Activated T-cell treated with anti-CD3 and anti-CD28 coated beads, Interleukin-2, amount 50 U/mL, for 72 hours (primary cell): ENCODE results near the gene C14orf180. TPM values are rescaled to one million over a fixed set of nuclear protein-coding genes. Genes with fewer than 3 reads are reported as not detected.

ENCODE experiments used
- ATAC-seq, 2 donors: fragments of 150-1000 bp; cut with Tn5 transposase; replicated peaks in 1 of 2; 2 replicates each; pipeline ENCODE4 v1.10.0; 2021; ENCODE audit warnings: moderate library complexity in 2 of 2, mild to moderate bottlenecking in 1 of 2
- DNase-seq, 2 donors: peaks; one replicate each; pipeline ENCODE4 v3.0.0; 2021 to 2022; ENCODE audit warnings: mixed read lengths in 1 of 2
- H3K27ac Mint-ChIP-seq: one replicate; pipeline ENCODE4 v1.8.0; 2022; ENCODE audit warnings: mild to moderate bottlenecking, moderate library complexity, mixed read lengths
- H3K27me3 Mint-ChIP-seq: one replicate; pipeline ENCODE4 v1.8.0; 2022; ENCODE audit warnings: low read depth, mixed read lengths
- H3K36me3 Mint-ChIP-seq, 2 donors: one replicate each; pipeline ENCODE4 v1.8.0; 2022; ENCODE audit warnings: mixed read lengths in 2 of 2, mild to moderate bottlenecking in 1 of 2; ENCODE audit not compliant: insufficient read depth in 2 of 2
- H3K4me1 Mint-ChIP-seq: one replicate; pipeline ENCODE4 v1.8.0; 2022; ENCODE audit warnings: low read depth, mixed read lengths
- H3K4me3 Mint-ChIP-seq, 2 donors: one replicate each; pipeline ENCODE4 v1.8.0; 2022; ENCODE audit warnings: mild to moderate bottlenecking in 2 of 2, mixed read lengths in 2 of 2, moderate library complexity in 2 of 2
- H3K9me3 Mint-ChIP-seq, 2 donors: one replicate each; pipeline ENCODE4 v1.8.0; 2022; ENCODE audit warnings: mixed read lengths in 2 of 2
- total RNA-seq, 2 donors: library from RNA; stranded (reverse); gene quantifications; one replicate each; pipeline ENCODE4 v1.2.3, GENCODE V29; 2022

The C14orf180 gene
- not detected for total RNA-seq

DNA sequence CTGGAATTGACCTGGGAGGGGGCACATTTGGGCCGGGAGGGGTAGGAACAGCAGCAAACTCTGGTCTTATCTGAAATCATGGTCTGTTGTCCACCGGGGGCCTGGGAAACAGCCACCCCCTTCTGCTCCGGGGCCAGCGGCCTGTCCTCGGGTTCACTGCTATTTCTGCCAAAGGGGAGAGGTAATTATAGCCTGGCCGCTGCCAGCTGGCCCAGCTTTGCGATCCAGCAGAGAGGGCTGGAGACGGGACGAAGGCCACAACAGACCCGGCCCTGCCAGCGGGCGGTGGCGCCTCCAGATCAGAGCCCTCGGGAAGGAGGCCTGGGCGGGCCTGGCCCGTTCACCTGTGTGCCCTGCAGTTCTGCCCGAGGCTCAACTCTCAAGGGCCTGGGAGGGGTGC, at the start of gene C14orf180:
Gene C14orf180, plus strand, starts transcription at position 258 of the 400 bp plus-strand sequence. CDS start 6,667 bp downstream, outside the sequence.
- no peaks in the 10 kb centered on the region for H3K36me3 Mint-ChIP-seq
- no peak for ATAC-seq
- no peak for DNase-seq
- no peaks in the 10 kb centered on the region for H3K9me3 Mint-ChIP-seq
- H3K27ac Mint-ChIP-seq, result no peak within 1 kb of the TSS
- no peaks in the 10 kb centered on the region for H3K4me1 Mint-ChIP-seq
- H3K4me3 Mint-ChIP-seq, result no peak within 1 kb of the TSS
- H3K27me3 Mint-ChIP-seq, result no peaks in the 10 kb centered on the region

DNA sequence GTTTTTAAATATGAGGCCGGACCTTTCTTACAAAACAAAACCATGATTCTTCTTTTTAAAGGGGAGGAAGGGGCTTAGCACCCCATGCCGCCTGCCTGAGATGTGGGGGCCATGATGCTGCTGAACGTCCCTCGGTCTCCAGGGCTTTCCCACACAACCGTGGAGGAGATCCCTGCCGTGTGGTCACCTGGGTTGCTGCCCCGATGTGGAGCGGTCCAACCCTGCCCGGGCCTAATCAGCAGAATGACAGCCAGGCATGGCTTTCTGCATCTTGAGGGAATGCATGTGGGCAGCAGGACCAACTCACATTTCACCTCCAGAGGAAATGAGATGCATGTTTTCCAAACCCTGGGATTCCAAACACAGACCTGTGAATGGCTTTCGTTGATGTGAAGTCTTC, 48.9 kb upstream of the C14orf180 start:
- ATAC-seq (no peak), DNase-seq (no peak)
- peaks cover 11% of the 10 kb centered on the region for H3K27me3 Mint-ChIP-seq
- H3K9me3 Mint-ChIP-seq, result peaks cover 13 to 14% of the 10 kb centered on the region in 2 donors
- H3K27ac Mint-ChIP-seq, result no peak overlapping the region
- peaks cover 3 to 11% of the 10 kb centered on the region in 2 donors for H3K36me3 Mint-ChIP-seq
- H3K4me1 Mint-ChIP-seq, result no peaks in the 10 kb centered on the region
- no peak overlapping the region for H3K4me3 Mint-ChIP-seq

- peaks cover 12 to 14% of the 10 kb centered on the region in 2 donors for H3K9me3 Mint-ChIP-seq
- H3K4me1 Mint-ChIP-seq, result no peaks in the 10 kb centered on the region
- peaks cover 11% of the 10 kb centered on the region for H3K27me3 Mint-ChIP-seq
- no peak for ATAC-seq
- no peak overlapping the region for H3K4me3 Mint-ChIP-seq
- peaks cover 0 to 11% of the 10 kb centered on the region in 2 donors for H3K36me3 Mint-ChIP-seq
- no peak for DNase-seq
- H3K27ac Mint-ChIP-seq, result no peak overlapping the region
These were observed 48.0 kb upstream of the C14orf180 start for GRCh38 chr14:104531421-104532190.

- Mint-ChIP-seq H3K4me3 (no peak overlapping the region), H3K36me3 (peaks cover 0 to 6% of the 10 kb centered on the region in 2 donors), H3K27ac (no peak overlapping the region), H3K4me1 (no peaks in the 10 kb centered on the region), H3K9me3 (peaks cover 7 to 8% of the 10 kb centered on the region in 2 donors), H3K27me3 (peaks cover 11% of the 10 kb centered on the region)
- ATAC-seq (no peak), DNase-seq (no peak)
These were observed 47.4 kb upstream of the C14orf180 start for GRCh38 chr14:104532191-104532555.

DNA sequence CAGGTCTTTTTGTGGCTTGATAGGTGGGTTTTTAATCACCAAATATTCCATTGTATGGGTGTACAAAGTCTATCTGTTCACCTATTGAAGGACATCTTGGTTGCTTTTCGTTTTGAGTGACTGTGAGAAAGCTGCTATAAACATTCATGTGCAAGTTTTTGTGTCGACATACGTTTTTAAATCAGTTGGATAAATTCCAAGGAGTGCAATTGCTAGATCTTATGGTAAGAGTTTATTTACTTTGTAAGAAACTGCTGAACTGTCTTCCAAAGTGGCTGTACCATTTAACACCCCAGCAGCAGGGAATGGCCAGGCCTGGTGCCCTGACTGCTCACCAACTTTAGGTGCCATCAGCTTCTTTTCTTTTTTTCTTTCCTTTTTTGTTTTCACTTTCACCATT, 45.5 kb upstream of the C14orf180 start:
- DNase-seq, result no peak
- ATAC-seq, result no peak
- H3K27me3 Mint-ChIP-seq, result peaks cover 11% of the 10 kb centered on the region
- no peak overlapping the region for H3K4me3 Mint-ChIP-seq
- no peak overlapping the region for H3K27ac Mint-ChIP-seq
- no peaks in the 10 kb centered on the region for H3K36me3 Mint-ChIP-seq
- no peaks in the 10 kb centered on the region for H3K4me1 Mint-ChIP-seq
- no peaks in the 10 kb centered on the region for H3K9me3 Mint-ChIP-seq

DNA sequence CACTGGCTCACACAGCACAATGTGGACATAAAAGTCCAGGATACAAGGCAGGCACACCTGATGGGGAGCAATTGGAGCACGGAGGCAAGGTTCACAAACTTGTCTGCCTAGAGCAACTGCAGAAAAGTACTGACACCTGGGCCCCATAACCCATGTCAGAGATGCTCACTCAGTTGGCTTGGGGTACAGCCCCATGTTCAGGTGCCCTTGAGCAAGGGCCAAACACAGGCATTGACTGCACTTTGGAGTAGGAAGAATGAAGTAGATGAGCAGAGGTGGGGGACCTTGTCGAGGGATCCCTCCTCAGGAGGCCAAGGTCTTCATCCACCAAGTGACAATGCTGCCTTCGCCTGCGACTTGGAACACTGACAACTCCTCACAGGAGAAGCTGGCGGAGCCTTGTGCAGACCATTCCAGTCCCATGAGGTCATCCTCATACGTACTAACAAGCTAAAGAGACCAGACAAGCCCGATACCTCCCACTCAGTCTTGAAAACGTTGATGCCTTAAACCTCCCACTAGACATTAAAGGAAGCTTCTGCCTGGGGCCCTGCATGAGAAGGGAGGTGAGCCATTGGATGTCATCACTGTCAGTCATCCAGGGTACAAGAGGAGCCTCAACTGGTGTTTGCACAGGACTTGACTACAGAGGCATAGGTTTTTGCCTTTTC, 42.5 kb upstream of the C14orf180 start:
- no peaks in the 10 kb centered on the region for H3K4me1 Mint-ChIP-seq
- DNase-seq (no peak), ATAC-seq (no peak)
- no peak overlapping the region for H3K27ac Mint-ChIP-seq
- H3K36me3 Mint-ChIP-seq, result no peaks in the 10 kb centered on the region
- no peaks in the 10 kb centered on the region for H3K9me3 Mint-ChIP-seq
- H3K4me3 Mint-ChIP-seq, result no peak overlapping the region
- H3K27me3 Mint-ChIP-seq, result peaks cover 4% of the 10 kb centered on the region

DNA sequence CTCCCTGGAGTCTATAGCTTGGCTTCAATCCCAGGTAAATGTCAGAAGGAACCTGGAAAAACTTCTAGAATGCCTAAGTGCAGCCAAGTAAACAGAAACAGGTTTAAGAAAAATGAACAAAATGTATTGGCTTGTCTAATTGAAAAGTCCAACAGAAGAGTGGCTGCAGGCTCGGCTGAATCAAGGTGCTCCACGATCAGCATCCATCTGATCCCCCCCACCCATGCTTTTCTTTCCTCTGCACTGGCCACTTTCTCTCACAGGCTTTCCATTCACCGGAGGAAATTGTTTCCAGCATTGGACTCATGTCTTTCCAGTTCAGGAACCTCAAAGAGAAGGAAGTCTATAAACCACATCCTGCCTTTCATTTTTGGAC, 42.0 kb upstream of the C14orf180 start:
- DNase-seq, result no peak
- Mint-ChIP-seq H3K27ac (no peak overlapping the region), H3K36me3 (no peaks in the 10 kb centered on the region), H3K4me3 (no peak overlapping the region), H3K9me3 (no peaks in the 10 kb centered on the region), H3K27me3 (no peaks in the 10 kb centered on the region), H3K4me1 (no peaks in the 10 kb centered on the region)
- ATAC-seq, result no peak

- DNase-seq (no peak), ATAC-seq (no peak)
- Mint-ChIP-seq H3K4me3 (no peak overlapping the region), H3K36me3 (no peaks in the 10 kb centered on the region), H3K9me3 (no peaks in the 10 kb centered on the region), H3K4me1 (no peaks in the 10 kb centered on the region), H3K27ac (no peak overlapping the region), H3K27me3 (peaks cover 6% of the 10 kb centered on the region)
These were observed 37.6 kb upstream of the C14orf180 start for GRCh38 chr14:104541905-104542465.

- no peak for DNase-seq
- peaks cover 6% of the 10 kb centered on the region for H3K27me3 Mint-ChIP-seq
- no peak for ATAC-seq
- no peaks in the 10 kb centered on the region for H3K9me3 Mint-ChIP-seq
- H3K27ac Mint-ChIP-seq, result no peak overlapping the region
- no peaks in the 10 kb centered on the region for H3K36me3 Mint-ChIP-seq
- H3K4me3 Mint-ChIP-seq, result no peak overlapping the region
- H3K4me1 Mint-ChIP-seq, result no peaks in the 10 kb centered on the region
These were observed 36.4 kb upstream of the C14orf180 start for GRCh38 chr14:104542871-104543830.

- no peak overlapping the region for H3K4me3 Mint-ChIP-seq
- no peaks in the 10 kb centered on the region for H3K9me3 Mint-ChIP-seq
- ATAC-seq, result no peak
- peaks cover 6% of the 10 kb centered on the region for H3K27me3 Mint-ChIP-seq
- no peak overlapping the region for H3K27ac Mint-ChIP-seq
- H3K36me3 Mint-ChIP-seq, result no peaks in the 10 kb centered on the region
- DNase-seq, result no peak
- H3K4me1 Mint-ChIP-seq, result no peaks in the 10 kb centered on the region
These were observed 35.1 kb upstream of the C14orf180 start for GRCh38 chr14:104544362-104544961.

DNA sequence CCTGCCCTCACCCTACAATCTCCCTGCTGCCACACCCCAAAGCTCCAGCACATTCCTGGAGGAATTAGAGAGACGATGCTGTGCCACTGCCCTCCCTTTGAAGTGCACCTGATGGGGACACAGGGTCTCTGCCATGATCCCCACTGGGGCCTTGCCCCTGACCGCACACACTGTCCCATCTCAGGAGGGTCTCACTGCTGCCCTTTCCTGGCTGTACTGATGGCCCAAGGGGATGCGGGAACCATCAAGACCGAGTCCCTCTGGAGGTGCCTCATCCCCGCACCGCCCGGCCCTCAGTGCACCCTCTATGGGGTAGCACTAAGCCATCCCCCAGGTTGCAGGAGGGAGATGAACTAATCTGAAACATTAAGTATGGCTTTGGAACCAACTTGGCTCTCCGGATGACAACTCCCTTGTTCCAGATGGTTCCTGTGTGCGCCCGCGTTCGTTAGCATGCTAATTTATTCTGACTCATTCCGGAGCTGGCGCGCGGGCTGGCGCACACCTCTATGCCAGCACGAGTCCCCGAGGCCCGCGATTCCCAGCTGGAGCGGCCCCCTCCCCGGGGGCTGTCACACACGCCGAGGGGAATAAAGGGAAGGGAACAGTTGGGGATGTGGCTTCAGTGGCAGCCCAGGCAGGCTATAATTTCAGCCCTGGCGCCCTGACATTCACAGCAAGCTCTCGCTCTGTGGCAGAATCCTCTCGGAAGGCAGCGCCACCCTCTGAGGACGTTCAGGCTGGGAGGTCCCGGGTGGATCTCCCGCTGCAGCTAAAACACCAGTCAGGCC, 34.2 kb upstream of the C14orf180 start:
- no peak overlapping the region for H3K4me3 Mint-ChIP-seq
- H3K4me1 Mint-ChIP-seq, result no peaks in the 10 kb centered on the region
- DNase-seq, result no peak

DNA sequence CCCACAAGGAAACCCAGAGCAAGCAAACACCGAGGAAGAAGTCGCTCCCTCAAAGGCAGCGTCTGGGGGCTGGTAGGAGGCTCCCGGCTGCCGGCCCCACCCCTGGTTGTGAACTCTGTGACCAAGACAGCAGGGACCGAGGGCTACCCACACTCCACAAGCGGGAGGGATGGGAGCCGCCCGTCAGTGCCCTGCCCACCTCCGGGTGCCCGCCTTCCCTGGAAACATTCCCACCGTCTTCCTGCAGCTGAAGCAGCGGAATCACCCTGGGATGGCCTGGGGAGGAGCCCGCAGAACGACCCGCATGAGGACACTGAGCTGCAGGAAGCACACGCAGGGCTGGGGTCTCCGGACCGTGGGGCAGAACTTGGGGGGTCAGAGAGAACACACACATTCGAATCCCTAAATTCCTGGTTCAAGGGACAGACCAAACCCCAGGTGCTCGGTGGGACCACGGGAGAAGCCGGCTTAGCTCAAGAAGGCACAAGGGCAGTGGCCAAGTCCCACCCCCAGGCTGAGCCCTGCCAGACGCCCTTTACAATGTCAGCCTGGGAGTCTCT, 33.5 kb upstream of the C14orf180 start:
- no peaks in the 10 kb centered on the region for H3K9me3 Mint-ChIP-seq
- ATAC-seq (no peak), DNase-seq (no peak)
- H3K36me3 Mint-ChIP-seq, result no peaks in the 10 kb centered on the region
- peaks cover 6% of the 10 kb centered on the region for H3K27me3 Mint-ChIP-seq
- H3K4me3 Mint-ChIP-seq, result no peak overlapping the region
- H3K27ac Mint-ChIP-seq, result no peak overlapping the region
- no peaks in the 10 kb centered on the region for H3K4me1 Mint-ChIP-seq

More for the DNA sequence above, 34.2 kb upstream of the C14orf180 start:
- Mint-ChIP-seq H3K27ac (no peak overlapping the region), H3K36me3 (no peaks in the 10 kb centered on the region), H3K27me3 (peaks cover 6% of the 10 kb centered on the region), H3K9me3 (no peaks in the 10 kb centered on the region)
- no peak for ATAC-seq
